GF-D8 (cell line): ENCODE results near the gene SLC35F1.

Experiments used
- DNase-seq: peaks from one replicate; lab custom pipeline; 2025; lab: John Stamatoyannopoulos, UW

The SLC35F1 gene

GRCh38 chr6:118122801-118123200 lies 215.7 kb downstream of the SLC35F1 start:
- DNase-seq = no peak

GRCh38 chr6:118123503-118124037 lies 216.5 kb downstream of the SLC35F1 start:
- DNase-seq = no peak

DNA sequence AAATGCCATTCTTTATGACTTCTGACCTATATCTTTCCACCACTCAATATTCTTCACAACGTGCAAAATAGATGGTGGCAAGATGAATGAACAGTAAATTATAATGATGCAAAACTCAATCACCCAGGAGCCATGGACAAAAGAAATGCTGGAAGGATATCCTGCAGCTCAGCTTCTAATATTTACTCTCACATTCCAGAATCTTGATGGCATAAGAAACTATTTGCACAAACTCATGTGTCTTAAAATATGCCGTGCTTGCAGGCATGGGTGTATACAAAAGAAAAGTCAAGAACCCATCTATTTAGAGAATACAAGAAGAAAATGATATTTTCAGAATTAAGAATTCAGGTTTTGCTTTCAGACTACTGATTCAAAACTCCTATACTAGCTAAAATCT lies 217.8 kb downstream of the SLC35F1 start:
- DNase-seq = no peak

DNA sequence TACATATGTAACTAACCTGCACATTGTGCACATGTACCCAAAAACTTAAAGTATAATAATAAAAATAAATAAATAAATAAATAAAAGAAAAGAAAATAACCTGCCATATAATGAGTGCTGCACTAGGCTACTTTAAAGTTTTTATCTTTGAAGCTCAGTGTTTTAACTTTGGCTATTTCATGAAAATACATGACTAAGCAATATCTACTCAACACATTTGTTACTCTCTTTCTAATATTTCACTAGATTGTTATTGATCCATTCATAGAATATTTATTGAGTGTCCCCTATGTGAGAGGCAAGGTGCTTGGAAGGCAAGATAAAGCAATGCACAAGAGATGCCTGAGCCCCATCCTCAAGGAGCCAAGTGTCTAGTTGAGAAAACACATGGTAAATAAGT lies 221.7 kb downstream of the SLC35F1 start:
- DNase-seq = no peak

DNA sequence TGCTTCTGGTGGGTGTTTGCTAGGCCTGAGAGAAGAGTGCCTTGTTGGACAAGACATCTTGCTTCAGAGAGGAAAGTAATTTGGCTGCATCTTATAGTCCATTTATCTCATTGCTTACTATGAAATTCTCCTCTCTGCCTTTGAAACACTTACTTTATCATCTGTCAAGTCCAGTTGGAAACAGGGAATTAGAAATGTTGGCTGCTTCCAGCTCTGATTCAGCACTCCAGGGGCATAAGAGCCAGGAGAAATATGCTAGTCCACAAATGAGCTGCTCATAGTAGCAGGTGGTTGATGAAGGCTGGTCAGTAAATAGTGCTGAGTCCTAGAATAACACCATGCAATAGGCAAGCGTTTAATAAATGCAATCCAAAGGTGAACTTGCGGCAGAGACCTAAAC lies 227.1 kb downstream of the SLC35F1 start:
- no peak for DNase-seq

- DNase-seq = no peak
Measured at GRCh38 chr6:118134736-118135135, 227.7 kb downstream of the SLC35F1 start.

DNA sequence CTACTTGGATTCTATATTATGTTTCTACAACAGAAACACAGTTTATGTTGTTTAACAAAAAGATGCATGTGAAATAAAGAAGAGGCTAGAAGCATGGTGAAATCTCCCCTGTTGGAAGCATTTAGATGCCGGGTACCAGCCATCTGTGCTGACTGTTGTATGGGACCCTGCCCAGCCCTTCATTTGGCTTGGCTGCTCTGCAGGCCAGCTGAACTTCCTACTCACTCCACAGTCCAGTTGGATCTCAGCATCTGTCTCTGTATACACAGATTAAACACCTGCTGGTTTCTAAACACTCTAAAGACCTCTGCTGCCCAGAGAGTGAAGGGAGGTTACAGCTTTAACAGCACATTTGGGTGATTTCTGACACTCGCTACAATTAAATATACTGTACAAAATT lies 228.3 kb downstream of the SLC35F1 start:
- DNase-seq = no peak

- DNase-seq = no peak
Measured at GRCh38 chr6:118141211-118141610, 234.1 kb downstream of the SLC35F1 start.

GRCh38 chr6:118146584-118146983 lies 239.5 kb downstream of the SLC35F1 start:
- DNase-seq = no peak

GRCh38 chr6:118147511-118147910 lies 240.4 kb downstream of the SLC35F1 start:
- no peak for DNase-seq

DNA sequence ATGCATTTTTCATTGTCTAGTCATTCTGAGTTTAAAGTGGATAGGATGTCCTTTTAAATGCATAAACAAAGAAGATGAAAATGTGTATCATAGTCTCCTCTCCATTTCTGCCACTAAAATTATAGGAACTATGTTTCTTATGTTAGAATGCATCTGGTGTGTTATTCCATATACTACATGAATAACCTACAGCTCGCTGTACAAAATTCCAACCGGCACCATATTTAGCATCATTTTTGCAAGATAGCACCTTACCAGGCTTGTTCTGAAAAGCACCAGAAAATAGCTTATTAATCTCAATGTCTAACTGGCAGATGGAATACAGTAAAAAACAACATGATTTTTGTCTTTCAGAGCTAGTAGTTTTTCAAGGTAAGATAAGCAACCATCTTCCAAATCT lies 241.5 kb downstream of the SLC35F1 start:
- DNase-seq = no peak

- DNase-seq = no peak
Measured at GRCh38 chr6:118152524-118152923, 245.5 kb downstream of the SLC35F1 start.

GRCh38 chr6:118161343-118161742 lies 254.3 kb downstream of the SLC35F1 start:
- DNase-seq = no peak

DNA sequence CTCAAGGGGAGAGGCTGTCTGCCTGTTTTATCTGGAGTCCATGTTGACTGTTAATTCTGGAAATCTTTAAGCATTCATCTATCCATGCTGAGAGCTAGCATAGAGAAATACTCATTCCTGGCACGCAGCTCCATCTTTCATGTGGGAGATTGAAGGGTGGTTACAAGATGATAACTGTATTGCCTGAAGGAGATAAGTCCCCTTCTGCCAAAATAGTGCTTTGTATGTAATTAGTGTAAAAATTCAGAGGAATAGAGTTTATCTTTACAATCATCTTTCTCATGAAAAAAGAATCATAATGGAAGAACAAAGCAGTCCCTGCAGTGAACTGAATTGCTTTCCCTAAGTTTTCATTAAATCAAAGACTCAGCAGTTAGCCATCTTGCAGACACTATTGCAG lies 256.5 kb downstream of the SLC35F1 start:
- DNase-seq = no peak

DNA sequence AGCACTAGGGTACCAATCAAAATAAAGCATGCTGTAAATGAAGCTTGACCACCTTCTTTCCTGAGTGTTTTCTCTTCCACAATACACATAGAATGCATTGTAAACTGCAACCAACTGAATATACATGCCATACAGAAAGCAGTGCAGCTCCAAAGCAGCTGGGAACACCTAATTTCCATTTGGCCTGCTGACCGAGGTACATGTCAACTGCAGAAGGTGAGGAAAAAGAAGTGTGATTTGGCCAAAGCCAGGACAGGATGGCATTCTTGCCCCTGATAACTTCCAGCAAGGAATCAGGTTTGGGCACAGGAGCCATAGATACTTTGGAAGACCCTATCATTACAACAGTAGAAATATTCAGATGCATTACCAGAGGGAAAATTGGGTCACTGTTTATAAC lies 258.4 kb downstream of the SLC35F1 start:
- no peak for DNase-seq

- no peak for DNase-seq
Measured at GRCh38 chr6:118168421-118168820, 261.4 kb downstream of the SLC35F1 start.

DNA sequence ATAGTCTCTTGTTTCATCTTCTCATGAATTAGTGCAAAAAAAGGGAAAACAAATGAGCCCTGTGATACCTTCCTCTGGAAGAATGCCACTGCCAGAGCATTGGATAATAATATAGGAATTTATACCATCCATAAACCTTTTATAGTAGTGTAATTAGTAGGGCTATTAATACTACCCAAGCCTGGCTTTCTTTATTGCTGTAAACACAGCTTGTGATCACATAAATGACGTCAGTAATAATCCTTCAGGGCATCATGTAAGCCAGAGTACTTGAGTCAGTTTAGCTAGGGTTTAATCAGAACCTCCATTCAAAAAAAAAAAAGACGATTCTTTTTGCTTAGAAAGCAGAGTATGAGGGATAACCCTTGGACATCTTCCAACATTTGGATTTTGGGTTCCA lies 264.8 kb downstream of the SLC35F1 start:
- no peak for DNase-seq

GRCh38 chr6:118174071-118174470 lies 267.0 kb downstream of the SLC35F1 start:
- DNase-seq = no peak

DNA sequence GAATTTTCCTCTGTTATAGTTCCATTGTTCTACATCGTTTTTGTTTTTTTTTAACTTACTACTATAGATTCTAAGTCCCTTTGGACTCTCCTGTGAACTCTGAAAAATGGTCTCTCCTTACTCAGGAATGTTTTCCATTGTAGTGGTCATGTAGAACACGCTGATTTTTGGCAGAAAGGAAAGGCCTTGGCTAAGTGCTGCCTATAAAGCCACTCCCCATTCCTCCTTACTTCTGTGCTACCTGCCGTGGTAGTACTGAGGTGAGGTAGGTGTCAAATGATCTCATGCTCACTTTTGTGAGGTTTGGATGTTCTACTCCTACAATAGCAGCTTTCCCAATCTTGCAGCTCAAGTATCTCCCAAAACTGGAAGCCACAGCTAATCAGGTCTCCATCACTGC lies 270.7 kb downstream of the SLC35F1 start:
- DNase-seq = no peak

DNA sequence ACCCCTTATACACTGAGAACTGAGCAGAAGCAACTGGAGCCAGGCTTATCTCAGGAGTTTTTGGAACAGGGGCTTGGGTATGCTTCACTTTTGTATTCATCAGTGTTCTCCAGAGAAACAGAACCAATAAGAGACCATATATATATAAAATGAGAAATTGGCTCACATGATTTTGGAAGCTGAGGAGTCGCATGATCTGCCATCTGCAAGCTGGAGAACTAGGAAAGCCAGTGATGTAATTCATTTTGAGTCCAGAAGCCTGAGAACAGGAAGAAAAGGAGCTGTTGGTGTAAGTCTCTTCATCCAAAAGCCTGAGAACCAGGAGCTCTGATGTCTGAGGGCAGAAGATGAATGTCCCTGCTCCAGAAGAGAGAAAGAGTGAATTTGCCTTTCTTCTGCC lies 272.0 kb downstream of the SLC35F1 start:
- no peak for DNase-seq

DNA sequence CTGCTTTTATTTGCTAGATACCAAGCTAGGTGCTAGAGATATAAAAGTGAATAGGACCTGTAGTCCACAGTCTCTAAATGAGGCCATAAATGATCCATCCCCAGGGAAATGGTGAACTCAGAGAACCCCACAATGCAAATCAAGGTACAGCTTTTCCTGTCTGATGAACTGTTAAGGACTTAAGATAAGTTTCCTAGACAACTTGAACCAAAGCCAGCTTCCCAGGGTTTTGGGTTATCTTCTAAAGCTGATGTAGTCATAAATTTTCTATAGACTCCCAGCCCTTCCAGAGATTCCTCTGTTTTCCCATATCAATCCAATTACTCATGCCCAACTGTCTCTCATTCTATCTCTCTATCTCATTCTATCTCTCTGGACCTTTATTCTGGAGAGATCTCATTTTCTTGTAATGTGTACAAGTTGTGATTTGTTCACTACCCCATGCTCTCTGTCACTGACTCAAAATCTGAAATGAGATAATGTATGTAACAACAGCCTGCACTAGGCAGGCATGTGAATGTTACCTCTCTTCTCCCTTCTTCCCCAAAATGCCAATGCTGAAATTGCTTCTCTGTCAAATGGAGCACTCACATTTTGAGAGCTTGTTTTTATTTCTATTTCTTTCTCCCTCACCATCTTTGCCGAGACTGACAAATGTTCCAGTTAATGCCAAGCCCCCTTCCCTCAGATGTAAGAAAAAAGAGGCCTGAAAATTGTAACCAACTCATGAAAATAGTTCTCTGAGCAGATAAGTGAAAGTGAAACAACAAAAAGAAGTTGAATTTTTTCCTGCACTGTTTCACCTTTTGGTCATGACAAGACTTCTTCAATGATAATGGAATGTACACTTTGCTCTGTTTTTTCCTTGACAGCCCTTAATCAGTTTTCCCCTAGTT lies 279.9 kb downstream of the SLC35F1 start:
- DNase-seq = no peak

- DNase-seq = no peak
Measured at GRCh38 chr6:118187568-118188164, 280.6 kb downstream of the SLC35F1 start.

GRCh38 chr6:118188561-118188960 lies 281.5 kb downstream of the SLC35F1 start:
- DNase-seq = no peak
